Breast epithelium (tissue), 3 donors: ENCODE data around the gene ABAT.

Source experiments
- POLR2A ChIP-seq: fragments of 450-650 bp; IDR thresholded peaks from one replicate; pipeline ENCODE4 v1.6.1; 2016; ENCODE audit warnings: antibody characterized with exemption, mild to moderate bottlenecking, moderate library complexity
- POLR2AphosphoS5 ChIP-seq, 3 donors: sonication (generic); formaldehyde crosslinking; IDR thresholded peaks; one replicate each; pipeline ENCODE4 v1.6.1; 2017; ENCODE audit warnings: antibody characterized with exemption in 3 of 3
- TF ChIP-seq, protein P1 (sequence below), 3 donors: fragments of 450-650 bp; IDR thresholded peaks; one replicate each; pipeline ENCODE4 v1.5.1; 2016 to 2017; ENCODE audit warnings: antibody characterized with exemption in 3 of 3, mild to moderate bottlenecking in 3 of 3, moderate library complexity in 3 of 3

DNA sequence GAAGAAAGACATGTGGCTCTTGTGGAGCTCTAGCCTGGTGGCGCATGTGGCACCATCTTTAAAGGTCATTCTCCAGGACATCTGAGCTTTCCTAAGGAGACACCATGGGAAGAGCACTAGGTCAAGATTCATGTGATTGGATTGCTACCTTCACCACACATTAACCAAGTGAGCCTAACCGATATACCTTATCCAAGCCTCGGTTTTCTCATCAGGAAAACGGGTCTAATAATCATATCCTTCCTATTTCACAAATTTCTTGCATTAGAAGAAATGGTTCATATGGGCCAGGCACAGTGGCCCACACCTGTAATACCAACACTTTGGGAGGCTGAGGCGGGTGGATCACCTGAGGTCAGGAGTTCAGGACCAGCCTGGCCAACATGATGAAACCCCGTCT is 64.7 kb downstream of the ABAT start:
- TF ChIP-seq, protein P1, sequence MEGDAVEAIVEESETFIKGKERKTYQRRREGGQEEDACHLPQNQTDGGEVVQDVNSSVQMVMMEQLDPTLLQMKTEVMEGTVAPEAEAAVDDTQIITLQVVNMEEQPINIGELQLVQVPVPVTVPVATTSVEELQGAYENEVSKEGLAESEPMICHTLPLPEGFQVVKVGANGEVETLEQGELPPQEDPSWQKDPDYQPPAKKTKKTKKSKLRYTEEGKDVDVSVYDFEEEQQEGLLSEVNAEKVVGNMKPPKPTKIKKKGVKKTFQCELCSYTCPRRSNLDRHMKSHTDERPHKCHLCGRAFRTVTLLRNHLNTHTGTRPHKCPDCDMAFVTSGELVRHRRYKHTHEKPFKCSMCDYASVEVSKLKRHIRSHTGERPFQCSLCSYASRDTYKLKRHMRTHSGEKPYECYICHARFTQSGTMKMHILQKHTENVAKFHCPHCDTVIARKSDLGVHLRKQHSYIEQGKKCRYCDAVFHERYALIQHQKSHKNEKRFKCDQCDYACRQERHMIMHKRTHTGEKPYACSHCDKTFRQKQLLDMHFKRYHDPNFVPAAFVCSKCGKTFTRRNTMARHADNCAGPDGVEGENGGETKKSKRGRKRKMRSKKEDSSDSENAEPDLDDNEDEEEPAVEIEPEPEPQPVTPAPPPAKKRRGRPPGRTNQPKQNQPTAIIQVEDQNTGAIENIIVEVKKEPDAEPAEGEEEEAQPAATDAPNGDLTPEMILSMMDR (IDR thresholded peaks at IDR 0.05) = no peak
- TF ChIP-seq POLR2AphosphoS5 (IDR thresholded peaks at IDR 0.05) = no peak
- no peak for TF ChIP-seq POLR2A
